GM12878 (cell line): ENCODE measurements around the gene CKAP2. TPM values are rescaled to one million over a fixed set of nuclear protein-coding genes. Genes with fewer than 3 reads are reported as not detected.

Experiments
- ATAC-seq: fragments of 200-7000 bp; cut with Tn5 transposase; 3 replicates; pipeline ENCODE4 v1.9.1; 2020; ENCODE audit warnings: mild to moderate bottlenecking, moderate library complexity
- BruUV-seq: library from RNA; stranded (reverse); fragments of 400-500 nt; replicated peaks from 2 replicates; lab custom pipeline; 2021; lab: Mats Ljungman, UMichigan
- CTCF ChIA-PET: fragments of 300-600 bp; sonication (Branson Sonifier 250); formaldehyde crosslinking; extraction: SDS; loops from one replicate; lab custom pipeline; 2021; ENCODE audit warnings: inconsistent platforms; lab: Yijun Ruan, JAX
- POLR2A ChIA-PET: fragments of 350-600 bp; formaldehyde crosslinking; extraction: SDS; loops from one replicate; lab custom pipeline; 2021; ENCODE audit warnings: inconsistent platforms; lab: Charles Lee
- RAD21 ChIA-PET: fragments of 300-600 bp; sonication (Branson Sonifier 250); formaldehyde crosslinking; loops from one replicate; lab custom pipeline; 2023; ENCODE audit warnings: antibody characterized with exemption; ENCODE audit not compliant: unreplicated experiment; lab: Charles Lee
- SMC1A ChIA-PET: fragments of 300-600 bp; sonication (Branson Sonifier 250); formaldehyde crosslinking; loops from one replicate; lab custom pipeline; 2023; ENCODE audit not compliant: unreplicated experiment, uncharacterized antibody; lab: Charles Lee
- DNase-seq: peaks from one replicate; pipeline ENCODE4 v3.0.0-alpha.2; 2011; ENCODE audit warnings: low read depth, low spot score
- FAIRE-seq: peaks from 3 replicates; lab custom pipeline; 2011; peaks lifted over from hg19 to GRCh38; lab: Jason Lieb, UNC
- H2AFZ ChIP-seq: 2 replicates; pipeline ENCODE4 v1.6.0; 2011; ENCODE audit warnings: low read depth, low read length, control low read depth; ENCODE audit not compliant: control insufficient read depth
- H3K27ac ChIP-seq: 2 replicates; pipeline ENCODE4 v1.5.1; 2011; ENCODE audit warnings: control low read depth; ENCODE audit not compliant: control insufficient read depth, insufficient read depth
- H3K27me3 ChIP-seq, 2 experiments: replicated peaks in 1 of 2; 2 replicates each; pipeline versions ENCODE4 v1.6.0 to v1.6.1; 2011; ENCODE audit warnings: low read length in 1 of 2; ENCODE audit not compliant: control insufficient read depth in 2 of 2, insufficient read depth in 2 of 2
- H3K36me3 ChIP-seq, 2 experiments: 2 replicates each; pipeline ENCODE4 v1.5.1; 2011; ENCODE audit warnings: low read length in 1 of 2; ENCODE audit not compliant: control insufficient read depth in 2 of 2, insufficient read depth in 2 of 2
- H3K4me1 ChIP-seq: 2 replicates; pipeline ENCODE4 v1.6.1; 2011; ENCODE audit warnings: mild to moderate bottlenecking, low read length, moderate library complexity, mixed read lengths; ENCODE audit not compliant: control insufficient read depth, insufficient read depth
- H3K4me2 ChIP-seq: 2 replicates; pipeline ENCODE4 v1.6.0; 2011; ENCODE audit warnings: control low read depth; ENCODE audit not compliant: control insufficient read depth, insufficient read depth
- H3K4me3 ChIP-seq: fragments of 200-600 bp; sonication (generic); 2 replicates; pipeline ENCODE4 v1.5.1; 2016
- H3K79me2 ChIP-seq: 2 replicates; pipeline ENCODE4 v1.6.0; 2011; ENCODE audit warnings: low read length; ENCODE audit not compliant: control insufficient read depth, insufficient read depth
- H3K9ac ChIP-seq: 2 replicates; pipeline ENCODE4 v1.8.0; 2011; ENCODE audit warnings: low read length, control low read depth, mixed read lengths; ENCODE audit not compliant: control insufficient read depth, insufficient read depth
- H3K9me3 ChIP-seq: replicated peaks from 3 replicates; pipeline ENCODE4 v1.5.1; 2011; ENCODE audit warnings: mild to moderate bottlenecking, low read length; ENCODE audit not compliant: control insufficient read depth, insufficient read depth
- H4K20me1 ChIP-seq: 2 replicates; pipeline ENCODE4 v1.6.0; 2011; ENCODE audit not compliant: control insufficient read depth, insufficient read depth
- CBFB ChIP-seq: IDR thresholded peaks from 2 replicates; pipeline ENCODE4 v1.6.1; 2016; ENCODE audit warnings: antibody characterized with exemption, low read depth
- EZH2 ChIP-seq: IDR thresholded peaks from 2 replicates; pipeline ENCODE4 v1.6.1; 2012; ENCODE audit warnings: low read depth, mild to moderate bottlenecking, control low read depth, inconsistent platforms, low read length, borderline replicate concordance; ENCODE audit not compliant: control insufficient read depth
- RFX5 ChIP-seq: IDR thresholded peaks from 2 replicates; pipeline ENCODE4 v1.6.1; 2011; ENCODE audit warnings: low read depth, low read length, improper control_type of control experiment
- RUNX3 ChIP-seq: IDR thresholded peaks from 2 replicates; pipeline ENCODE4 v1.6.1; 2012; ENCODE audit warnings: low read length, inconsistent platforms
- WGBS: methylation state at CpG from one replicate; pipeline ENCODE4 v1.1.6; 2016; ENCODE audit warnings: low lambda C conversion rate; ENCODE audit not compliant: insufficient replicate concordance, insufficient coverage; ENCODE audit errors: missing lambda C conversion rate; 5-methylcytosine and 5-hydroxymethylcytosine counted together
- in situ Hi-C: fragments of 300-500 bp; cut with MboI; formaldehyde crosslinking; loops from 9 replicates; pipeline ENCODE4 v1.14.3; 2018; ENCODE audit warnings: mixed read lengths
- intact Hi-C: fragments of 100-400 bp; cut with micrococcal nuclease; formaldehyde crosslinking; loops from one replicate; pipeline ENCODE4 v1.14.2; 2022; ENCODE audit not compliant: unreplicated experiment
- polyA plus RNA-seq, 11 experiments: library from polyadenylated mRNA; depleted of rRNA in 4 of 11; unstranded in 6 of 11; stranded (reverse) in 5 of 11; fragments of >200 nt; fragmentation: Nextera tagmentation in 4 of 11; fragmentation: Illumina TruSeq in 1 of 11; extraction: Ambion mirVana in 4 of 11; extraction: Trizol in 1 of 11; gene quantifications; 1 replicate in 1 of 11; 2 replicates in 10 of 11; pipeline versions ENCODE4 v1.2.1 to v1.2.3, GENCODE V29; 2011 to 2016; ENCODE audit warnings: inconsistent platforms in 2 of 11, missing spikeins in 2 of 11, low read depth in 1 of 11
- total RNA-seq, 4 experiments: library from RNA; depleted of rRNA in 3 of 4; stranded (reverse); fragments of >200 nt in 3 of 4; fragmentation: Illumina TruSeq in 1 of 4; extraction: Trizol in 1 of 4; gene quantifications; 2 replicates each; pipeline versions ENCODE4 v1.2.1 to v1.2.3, GENCODE V29; 2013 to 2021

CKAP2 gene
- total and polyA plus RNA-seq, 10 of the 15 experiments (the other 5 are each of a cell fraction or from before 2014, with no cell fraction given): 20.9 to 62.3 (median 37.5) TPM

DNA sequence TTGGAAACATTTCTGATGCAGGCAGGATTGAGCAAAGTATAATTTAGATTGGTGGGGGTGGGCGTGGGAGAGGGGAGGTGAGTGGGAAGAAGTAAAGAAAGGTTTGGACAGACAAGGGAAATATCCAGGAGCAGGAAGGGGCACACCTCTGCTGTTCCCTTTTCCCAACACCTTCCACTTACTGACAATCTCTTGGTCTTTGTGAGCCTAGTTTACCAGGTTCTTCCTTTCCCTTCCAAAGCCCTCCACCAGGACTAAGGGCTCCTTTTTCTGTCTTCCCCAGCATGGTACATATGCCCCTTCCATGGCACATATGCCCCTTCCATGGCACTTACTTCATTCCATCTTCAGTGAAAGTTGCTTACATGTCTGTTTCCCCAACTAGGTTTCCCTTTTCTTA, 43.1 kb upstream of the CKAP2 start:
- no TSS peak for BruUV-seq
- Histone ChIP-seq H3K79me2 (no peaks in the 10 kb centered on the region), H3K9me3 (no peaks in the 10 kb centered on the region), H3K4me2 (no peak overlapping the region), H3K4me3 (no peak overlapping the region), H3K27ac (no peak overlapping the region), H2AFZ (no peak overlapping the region), H3K9ac (no peak overlapping the region), H3K27me3 (no peaks in the 10 kb centered on the region), H3K4me1 (no peaks in the 10 kb centered on the region), H4K20me1 (no peaks in the 10 kb centered on the region), H3K36me3 (peaks cover 2 to 6% of the 10 kb centered on the region in 2 experiments; a peak in 3 of 4 replicates)
- POLR2A ChIA-PET: no interaction called here
- CTCF ChIA-PET: interaction anchor here (1.1 kb wide), 1 partner anchor 39 kb away, joined by 4 read pairs; no protein-coding TSS in a partner anchor
- no peak for TF ChIP-seq RUNX3
- SMC1A ChIA-PET: interaction anchor here (1.4 kb wide), 1 partner anchor 10 kb away, joined by 3 read pairs; no protein-coding TSS in a partner anchor
- ATAC-seq (no peak), DNase-seq (no peak), FAIRE-seq (no peak)
- WGBS: 71% methylated on average over 1 of the region's 1 CpG
- RAD21 ChIA-PET: no interaction called here
- in situ Hi-C loops: no loop called here
- intact Hi-C loops: no loop called here

DNA sequence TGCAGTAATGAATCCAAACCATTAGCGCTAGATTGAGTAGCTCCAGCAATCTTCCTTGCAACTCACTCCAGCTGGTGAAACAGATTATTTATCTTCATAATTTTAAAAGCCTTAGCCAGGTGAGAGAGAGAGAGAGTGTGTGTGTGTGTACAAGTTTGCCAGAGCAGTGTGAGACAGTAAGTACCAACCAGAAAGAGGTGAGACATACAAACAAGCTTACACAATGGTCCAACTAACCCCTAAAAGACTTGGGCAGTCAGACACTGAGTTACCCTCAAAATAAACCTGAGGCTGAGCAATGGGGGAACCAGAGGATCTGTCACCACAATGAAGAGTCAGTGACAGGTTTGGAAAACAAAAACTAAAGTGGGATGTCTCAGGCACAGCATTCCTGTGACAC, 41.2 kb upstream of the CKAP2 start:
- POLR2A ChIA-PET: no interaction called here
- no peak overlapping the region for H2AFZ ChIP-seq
- no TSS peak for BruUV-seq
- ATAC-seq (no peak), FAIRE-seq (no peak), DNase-seq (no peak)
- H3K27me3 ChIP-seq: no peaks in the 10 kb centered on the region
- SMC1A ChIA-PET: no interaction called here
- CTCF ChIA-PET: no interaction called here
- H3K79me2 ChIP-seq: no peaks in the 10 kb centered on the region
- H3K9ac ChIP-seq: no peak overlapping the region
- no peaks in the 10 kb centered on the region for H3K9me3 ChIP-seq
- in situ Hi-C loops: no loop called here
- RAD21 ChIA-PET: no interaction called here
- intact Hi-C loops: no loop called here
- no peaks in the 10 kb centered on the region for H4K20me1 ChIP-seq
- H3K4me1 ChIP-seq: no peaks in the 10 kb centered on the region
- H3K27ac ChIP-seq: no peak overlapping the region
- TF ChIP-seq EZH2 (no peak), RFX5 (no peak), CBFB (no peak)
- no peak overlapping the region for H3K4me2 ChIP-seq
- WGBS: 95% methylated on average over 1 of the region's 1 CpG
- H3K4me3 ChIP-seq: no peak overlapping the region
- H3K36me3 ChIP-seq: peaks cover 2 to 10% of the 10 kb centered on the region in 2 experiments; a peak in 3 of 4 replicates
